IMR-90 (cell line): ENCODE results near the gene SLC17A8. TPM values are rescaled to one million over a fixed set of nuclear protein-coding genes. Genes with fewer than 3 reads are reported as not detected.

Experiments
- ATAC-seq: fragments of 200-7000 bp; cut with Tn5 transposase; 2 replicates; pipeline ENCODE4 v1.9.1; 2020; ENCODE audit warnings: low read depth, mild to moderate bottlenecking, moderate library complexity
- BruUV-seq: library from RNA; stranded (reverse); fragments of 400-500 nt; replicated peaks from 2 replicates; lab custom pipeline; 2021; lab: Mats Ljungman, UMichigan
- CTCF ChIA-PET: fragments of 300-600 bp; formaldehyde crosslinking; extraction: SDS; loops from one replicate; lab custom pipeline; 2021; ENCODE audit warnings: antibody characterized with exemption; lab: Yijun Ruan, JAX
- POLR2A ChIA-PET: fragments of 300-600 bp; sonication (Branson Sonifier 250); formaldehyde crosslinking; loops from one replicate; lab custom pipeline; 2022; ENCODE audit warnings: antibody characterized with exemption; ENCODE audit not compliant: unreplicated experiment; lab: Charles Lee
- DNase-seq: peaks from one replicate; pipeline ENCODE4 v3.0.0; 2013
- H2AFZ ChIP-seq: replicated peaks from 2 replicates; pipeline ENCODE3; 2013; ENCODE audit warnings: low read length, mild to moderate bottlenecking; ENCODE audit not compliant: poor library complexity
- H2AK5ac ChIP-seq: 2 replicates; pipeline ENCODE4 v1.6.1; 2013; ENCODE audit warnings: low read depth, low read length, inconsistent platforms
- H2AK9ac ChIP-seq: replicated peaks from 2 replicates; pipeline ENCODE3; 2013; ENCODE audit warnings: mild to moderate bottlenecking, low read depth, low read length, moderate library complexity; ENCODE audit not compliant: poor library complexity
- H2BK120ac ChIP-seq: 2 replicates; pipeline ENCODE4 v1.6.1; 2013; ENCODE audit warnings: low read depth, low read length, inconsistent platforms
- H2BK15ac ChIP-seq: 3 replicates; pipeline ENCODE4 v1.6.1; 2013; ENCODE audit warnings: low read depth, low read length, inconsistent platforms
- H2BK20ac ChIP-seq: 2 replicates; pipeline ENCODE4 v1.6.1; 2013; ENCODE audit warnings: low read depth, mild to moderate bottlenecking, inconsistent platforms, low read length, moderate library complexity
- H2BK5ac ChIP-seq: 2 replicates; pipeline ENCODE4 v1.6.1; 2013; ENCODE audit warnings: mild to moderate bottlenecking, low read depth, low read length, inconsistent platforms; ENCODE audit not compliant: poor library complexity, severe bottlenecking
- H3K14ac ChIP-seq: replicated peaks from 2 replicates; pipeline ENCODE4 v1.6.1; 2013; ENCODE audit warnings: low read depth, low read length, inconsistent platforms
- H3K18ac ChIP-seq: 2 replicates; pipeline ENCODE4 v1.6.1; 2013; ENCODE audit warnings: low read depth, low read length, control low read depth
- H3K23ac ChIP-seq: 2 replicates; pipeline ENCODE4 v1.6.1; 2013; ENCODE audit warnings: low read depth, low read length, inconsistent platforms
- H3K27ac ChIP-seq: 2 replicates; pipeline ENCODE4 v1.5.1; 2013; ENCODE audit warnings: mild to moderate bottlenecking, control low read depth, low read length; ENCODE audit not compliant: insufficient read depth
- H3K27me3 ChIP-seq: 2 replicates; pipeline ENCODE4 v1.6.1; 2013; ENCODE audit warnings: low read length; ENCODE audit not compliant: control insufficient read depth, insufficient read depth
- H3K36me3 ChIP-seq: 2 replicates; pipeline ENCODE4 v1.6.1; 2013; ENCODE audit warnings: low read length, mixed read lengths; ENCODE audit not compliant: control insufficient read depth, insufficient read depth
- H3K4ac ChIP-seq: 2 replicates; pipeline ENCODE4 v1.6.1; 2013; ENCODE audit warnings: low read depth, low read length, inconsistent platforms
- H3K4me1 ChIP-seq: 2 replicates; pipeline ENCODE4 v1.6.1; 2013; ENCODE audit warnings: low read length, mixed read lengths; ENCODE audit not compliant: control insufficient read depth, insufficient read depth
- H3K4me2 ChIP-seq: 2 replicates; pipeline ENCODE4 v1.6.1; 2013; ENCODE audit warnings: low read depth, mild to moderate bottlenecking, control low read depth, low read length, moderate library complexity
- H3K4me3 ChIP-seq: 2 replicates; pipeline ENCODE4 v1.5.1; 2013; ENCODE audit warnings: low read depth, mild to moderate bottlenecking, control low read depth, low read length, moderate library complexity; ENCODE audit not compliant: insufficient read depth
- H3K56ac ChIP-seq: 2 replicates; pipeline ENCODE4 v1.6.1; 2013; ENCODE audit warnings: low read length, inconsistent platforms; ENCODE audit not compliant: insufficient read depth; ENCODE audit errors: extremely low read depth
- H3K79me1 ChIP-seq, 2 experiments: 2 replicates each; pipeline ENCODE4 v1.6.1; 2013; ENCODE audit warnings: low read length in 2 of 2, inconsistent platforms in 1 of 2, low read depth in 1 of 2
- H3K9ac ChIP-seq: 2 replicates; pipeline ENCODE4 v1.6.1; 2013; ENCODE audit warnings: low read depth, low read length, control low read depth
- H3K9me1 ChIP-seq: 2 replicates; pipeline ENCODE4 v1.6.1; 2013; ENCODE audit warnings: low read length, inconsistent platforms; ENCODE audit not compliant: insufficient read depth
- H3K9me3 ChIP-seq: 2 replicates; pipeline ENCODE4 v1.6.1; 2013; ENCODE audit warnings: low read length; ENCODE audit not compliant: control insufficient read depth, insufficient read depth
- H4K20me1 ChIP-seq: 2 replicates; pipeline ENCODE4 v1.6.1; 2013; ENCODE audit warnings: low read length, inconsistent platforms; ENCODE audit not compliant: insufficient read depth
- H4K5ac ChIP-seq: 2 replicates; pipeline ENCODE4 v1.6.1; 2013; ENCODE audit warnings: mild to moderate bottlenecking, low read depth, low read length, control low read depth
- H4K8ac ChIP-seq, 2 experiments: 2 replicates each; pipeline ENCODE4 v1.6.1; 2013; ENCODE audit warnings: low read depth in 2 of 2, low read length in 2 of 2, control low read depth in 1 of 2, inconsistent platforms in 1 of 2
- H4K91ac ChIP-seq: 2 replicates; pipeline ENCODE4 v1.6.1; 2013; ENCODE audit warnings: low read depth, low read length, inconsistent platforms; ENCODE audit not compliant: insufficient read depth
- BHLHE40 ChIP-seq: fragments of 150-350 bp; IDR thresholded peaks from 2 replicates; pipeline ENCODE4 v1.6.1; 2016; ENCODE audit warnings: mild to moderate bottlenecking, low read depth, low read length
- CEBPB ChIP-seq: IDR thresholded peaks from 2 replicates; pipeline ENCODE4 v1.6.1; 2012; ENCODE audit warnings: low read depth, low read length, improper control_type of control experiment
- CHD1 ChIP-seq: IDR thresholded peaks from 2 replicates; pipeline ENCODE4 v1.6.1; 2012; ENCODE audit warnings: low read depth, low read length, improper control_type of control experiment
- CTCF ChIP-seq: conservative IDR thresholded peaks from 2 replicates; pipeline ENCODE4 v1.5.1; 2012; ENCODE audit warnings: mild to moderate bottlenecking, low read depth, low read length, improper control_type of control experiment
- ELK1 ChIP-seq: fragments of 150-350 bp; IDR thresholded peaks from 2 replicates; pipeline ENCODE4 v1.6.1; 2016; ENCODE audit warnings: low read depth, mild to moderate bottlenecking, low read length, moderate library complexity, borderline replicate concordance
- FOS ChIP-seq: fragments of 150-350 bp; IDR thresholded peaks from 2 replicates; pipeline ENCODE4 v1.6.1; 2016; ENCODE audit warnings: low read depth, low read length
- MAFK ChIP-seq: IDR thresholded peaks from 2 replicates; pipeline ENCODE4 v1.6.1; 2012; ENCODE audit warnings: low read depth, low read length, improper control_type of control experiment
- MXI1 ChIP-seq: IDR thresholded peaks from 2 replicates; pipeline ENCODE4 v1.6.1; 2012; ENCODE audit warnings: low read depth, mild to moderate bottlenecking, low read length, moderate library complexity, borderline replicate concordance
- NFE2L2 ChIP-seq: fragments of 150-350 bp; IDR thresholded peaks from 2 replicates; pipeline ENCODE4 v1.6.1; 2016; ENCODE audit warnings: low read depth, mild to moderate bottlenecking, low read length
- POLR2A ChIP-seq: IDR thresholded peaks from 2 replicates; pipeline ENCODE4 v1.6.1; 2012; ENCODE audit warnings: mild to moderate bottlenecking, low read depth, low read length
- RAD21 ChIP-seq: IDR thresholded peaks from 2 replicates; pipeline ENCODE4 v1.6.1; 2012; ENCODE audit warnings: low read length, improper control_type of control experiment
- RCOR1 ChIP-seq: IDR thresholded peaks from 2 replicates; pipeline ENCODE4 v1.6.1; 2012; ENCODE audit warnings: mild to moderate bottlenecking, low read length, improper control_type of control experiment; ENCODE audit not compliant: insufficient replicate concordance
- RFX5 ChIP-seq: IDR thresholded peaks from 2 replicates; pipeline ENCODE4 v1.8.0; 2012; ENCODE audit warnings: low read depth, mild to moderate bottlenecking, low read length, moderate library complexity
- SMC3 ChIP-seq: fragments of 150-350 bp; IDR thresholded peaks from 2 replicates; pipeline ENCODE4 v1.6.1; 2016; ENCODE audit warnings: low read depth, mild to moderate bottlenecking, antibody characterized with exemption, low read length, moderate library complexity
- USF2 ChIP-seq: fragments of 150-350 bp; IDR thresholded peaks from 2 replicates; pipeline ENCODE4 v1.6.1; 2017; ENCODE audit warnings: mild to moderate bottlenecking, antibody characterized with exemption, low read length, low read depth
- WGBS, 2 experiments: methylation state at CpG; one replicate each; pipeline versions ENCODE4 v1.1.5 to v1.1.7; 2013; ENCODE audit warnings: missing lambda C conversion rate in 2 of 2; ENCODE audit not compliant: insufficient read length in 1 of 2; ENCODE audit errors: extremely low coverage in 2 of 2; 5-methylcytosine and 5-hydroxymethylcytosine counted together
- dilution Hi-C: fragments of 300-500 bp; cut with HindIII; formaldehyde crosslinking; loops from one replicate; pipeline ENCODE4 v1.14.3; 2018; ENCODE audit warnings: low sequenced_read_pairs; ENCODE audit not compliant: unreplicated experiment
- in situ Hi-C: fragments of 300-500 bp; cut with MboI; formaldehyde crosslinking; loops from 3 replicates; pipeline ENCODE4 v1.14.3; 2019; ENCODE audit warnings: low sequenced_read_pairs, inconsistent platforms, mixed read lengths
- intact Hi-C: fragments of 100-400 bp; cut with micrococcal nuclease; formaldehyde crosslinking; loops from 2 replicates; pipeline ENCODE4 v1.10.0; 2022
- polyA plus RNA-seq, 3 experiments: library from polyadenylated mRNA; depleted of rRNA; stranded (reverse); fragments of >200 nt; gene quantifications; 2 replicates each; pipeline ENCODE4 v1.2.3, GENCODE V29; 2012; ENCODE audit warnings: low replicate concordance in 1 of 3
- total RNA-seq: library from RNA; depleted of rRNA; stranded (reverse); fragments of >200 nt; gene quantifications from 2 replicates; pipeline ENCODE4 v1.2.3, GENCODE V29; 2012

Gene SLC17A8
- total and polyA plus RNA-seq, 2 of the 4 experiments (the other 2 are of a cell fraction): not detected

GRCh38 chr12:100365411-100365810, 8.5 kb downstream of the SLC17A8 start:
- Histone ChIP-seq H3K18ac (no peak overlapping the region), H2BK120ac (no peak overlapping the region), H2BK20ac (no peak overlapping the region), H3K9ac (no peak overlapping the region), H3K4ac (no peak overlapping the region), H3K4me1 (no peaks in the 10 kb centered on the region), H3K4me3 (no peak overlapping the region), H3K14ac (no peak overlapping the region), H3K56ac (no peak overlapping the region), H3K9me1 (no peaks in the 10 kb centered on the region), H2BK5ac (no peak overlapping the region), H4K20me1 (no peaks in the 10 kb centered on the region), H4K5ac (no peak overlapping the region), H3K36me3 (no peaks in the 10 kb centered on the region), H3K4me2 (no peak overlapping the region), H3K27me3 (peaks cover 8% of the 10 kb centered on the region; the same call in 1 of the 2 replicates), H4K8ac (no peak overlapping the region), H4K91ac (no peak overlapping the region), H3K79me1 (no peaks in the 10 kb centered on the region), H3K27ac (no peak overlapping the region), H3K23ac (no peak overlapping the region), H2AK5ac (no peak overlapping the region), H3K9me3 (no peaks in the 10 kb centered on the region), H2BK15ac (no peak overlapping the region), H2AFZ (no peak overlapping the region), H2AK9ac (no peak overlapping the region)
- in situ Hi-C loops (loop anchor here (25.0 kb wide), 1 partner anchor 172 kb away; no protein-coding TSS in a partner anchor), intact Hi-C loops (no loop called here), dilution Hi-C loops (no loop called here)
- ATAC-seq (no peak), DNase-seq (no peak)
- CTCF ChIA-PET: no interaction called here
- no TSS peak for BruUV-seq
- WGBS, 2 experiments: no CpG with 5 or more reads among the region's 2 CpGs
- POLR2A ChIA-PET: no interaction called here
- TF ChIP-seq CEBPB (no peak), FOS (no peak), ELK1 (no peak), RFX5 (no peak), RCOR1 (no peak), USF2 (no peak), NFE2L2 (no peak), MAFK (no peak), RAD21 (no peak), MXI1 (no peak), BHLHE40 (no peak), CHD1 (no peak), SMC3 (no peak), POLR2A (no peak), CTCF (no peak)
